ENCODE data around the gene SNRPN.
"Not testable (repeated sequence)": the region's sequence is repeated elsewhere in the genome, so short reads cannot be mapped to it uniquely, and the experiment has no call there.

SNRPN gene

DNA sequence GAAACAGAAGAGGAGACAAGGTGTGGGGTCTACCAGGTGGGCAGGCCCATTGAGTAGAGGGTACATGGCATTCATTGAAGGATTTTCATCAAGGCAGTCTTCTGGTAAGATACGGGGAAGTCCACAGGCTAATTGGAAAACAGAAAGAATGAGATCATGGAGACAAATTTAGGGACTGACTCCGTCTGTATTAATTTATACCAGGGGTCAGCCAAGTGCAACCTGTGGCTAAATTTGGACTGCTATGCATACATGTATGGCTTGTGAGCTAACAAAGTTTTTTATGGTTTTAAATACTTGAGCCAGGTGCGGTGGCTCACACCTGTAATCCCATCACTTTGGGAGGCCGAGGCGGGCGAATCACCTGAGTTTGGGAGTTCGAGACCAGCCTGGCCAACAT lies 21.1 kb upstream of the SNRPN start:
- TF ChIP-seq, protein P1, sequence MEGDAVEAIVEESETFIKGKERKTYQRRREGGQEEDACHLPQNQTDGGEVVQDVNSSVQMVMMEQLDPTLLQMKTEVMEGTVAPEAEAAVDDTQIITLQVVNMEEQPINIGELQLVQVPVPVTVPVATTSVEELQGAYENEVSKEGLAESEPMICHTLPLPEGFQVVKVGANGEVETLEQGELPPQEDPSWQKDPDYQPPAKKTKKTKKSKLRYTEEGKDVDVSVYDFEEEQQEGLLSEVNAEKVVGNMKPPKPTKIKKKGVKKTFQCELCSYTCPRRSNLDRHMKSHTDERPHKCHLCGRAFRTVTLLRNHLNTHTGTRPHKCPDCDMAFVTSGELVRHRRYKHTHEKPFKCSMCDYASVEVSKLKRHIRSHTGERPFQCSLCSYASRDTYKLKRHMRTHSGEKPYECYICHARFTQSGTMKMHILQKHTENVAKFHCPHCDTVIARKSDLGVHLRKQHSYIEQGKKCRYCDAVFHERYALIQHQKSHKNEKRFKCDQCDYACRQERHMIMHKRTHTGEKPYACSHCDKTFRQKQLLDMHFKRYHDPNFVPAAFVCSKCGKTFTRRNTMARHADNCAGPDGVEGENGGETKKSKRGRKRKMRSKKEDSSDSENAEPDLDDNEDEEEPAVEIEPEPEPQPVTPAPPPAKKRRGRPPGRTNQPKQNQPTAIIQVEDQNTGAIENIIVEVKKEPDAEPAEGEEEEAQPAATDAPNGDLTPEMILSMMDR (IDR thresholded peaks at IDR 0.05; ENCODE audit: control insufficient read depth, insufficient read depth, low read depth, low read length, missing control alignments), result no peak
- DNase-seq (ENCODE audit: low read depth), result no peak
- no peak overlapping the region for H3K4me3 ChIP-seq (ENCODE audit: control insufficient read depth, low read depth, low read length)

DNA sequence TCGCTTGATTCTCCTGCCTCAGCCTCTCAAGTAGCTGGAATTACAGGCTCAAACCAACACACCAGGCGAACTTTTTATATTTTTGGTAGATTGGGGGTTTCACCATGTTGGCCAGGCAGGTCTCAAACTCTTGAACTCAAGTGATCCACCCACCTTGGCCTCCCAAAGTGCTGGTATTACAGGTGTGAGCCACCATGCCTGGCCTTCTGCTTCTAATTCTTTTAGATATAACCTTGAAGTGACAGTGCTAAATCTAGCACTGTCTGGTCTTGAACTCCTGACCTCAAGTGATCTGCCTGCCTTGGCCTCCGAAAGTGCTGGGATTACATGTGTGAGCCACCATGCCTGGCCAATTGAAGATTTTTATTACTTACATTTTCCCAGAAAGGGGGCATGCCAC lies 16.6 kb upstream of the SNRPN start:
- DNase-seq (ENCODE audit: low read depth); H3K4me3 ChIP-seq (ENCODE audit: control insufficient read depth, low read depth, low read length): not testable (repeated sequence)

DNA sequence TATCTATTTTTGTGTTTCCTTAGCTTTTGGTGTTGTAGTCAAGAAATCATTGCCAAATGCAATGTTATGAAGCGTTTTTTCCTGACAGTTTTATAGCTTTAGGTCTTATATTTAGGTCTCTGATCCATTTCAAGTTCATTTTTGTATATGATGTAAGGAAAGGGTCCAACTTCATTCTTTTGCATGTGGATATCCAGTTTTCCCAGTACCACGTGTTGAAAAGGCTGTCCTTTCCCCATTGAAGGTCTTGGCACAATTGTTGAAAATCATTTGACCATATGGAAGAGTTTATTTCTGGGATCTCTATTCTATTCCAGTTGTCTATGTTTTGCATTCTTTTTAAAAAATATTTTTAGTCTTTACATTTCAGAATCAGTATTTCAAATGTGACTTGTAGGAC lies 14.6 kb upstream of the SNRPN start:
- H3K4me3 ChIP-seq (ENCODE audit: control insufficient read depth, low read depth, low read length), result no peak overlapping the region
- DNase-seq (ENCODE audit: low read depth), result no peak
- TF ChIP-seq, protein P1 (IDR thresholded peaks at IDR 0.05; ENCODE audit: control insufficient read depth, insufficient read depth, low read depth, low read length, missing control alignments), result no peak

DNA sequence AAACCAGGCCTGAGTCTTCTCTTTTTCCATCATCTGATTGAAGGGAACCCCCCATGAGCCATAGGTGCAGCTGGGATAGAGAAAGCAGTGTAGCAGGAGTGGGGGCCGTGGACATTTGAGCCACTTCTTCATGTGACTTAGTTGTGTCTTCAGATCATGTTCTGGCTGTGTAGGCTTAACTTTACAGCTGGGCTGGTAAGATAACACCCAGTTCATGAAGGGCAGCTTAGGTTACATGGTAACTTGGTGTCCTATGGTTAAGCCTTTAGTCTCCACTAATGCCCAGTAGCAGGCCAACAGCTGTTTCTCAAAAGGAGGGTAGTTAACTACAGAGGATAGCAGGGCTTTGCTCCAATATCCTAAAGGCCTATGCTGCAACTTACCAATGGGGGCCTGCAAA lies 11.4 kb upstream of the SNRPN start:
- TF ChIP-seq, protein P1 (IDR thresholded peaks at IDR 0.05; ENCODE audit: control insufficient read depth, insufficient read depth, low read depth, low read length, missing control alignments), result no peak
- no peak for DNase-seq (ENCODE audit: low read depth)

DNA sequence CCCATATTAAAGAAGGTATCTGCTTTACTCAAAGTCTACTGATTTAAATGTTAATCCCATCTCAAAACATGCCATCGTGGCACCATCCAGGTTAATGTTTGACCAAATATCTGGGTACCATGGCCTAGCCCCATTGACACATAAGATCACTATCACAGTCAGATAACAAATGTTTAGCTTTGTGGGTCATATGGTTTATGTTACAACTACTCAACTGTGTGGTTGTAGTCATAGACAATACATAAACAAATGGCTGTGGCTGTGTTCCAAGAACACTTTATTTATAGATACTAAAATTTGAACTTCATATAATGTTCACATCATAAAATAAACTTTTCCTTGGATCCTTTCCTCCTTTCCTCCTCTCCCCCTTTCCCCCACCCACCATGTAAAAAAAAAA lies 9.8 kb upstream of the SNRPN start:
- DNase-seq (ENCODE audit: low read depth), result no peak
- TF ChIP-seq, protein P1 (IDR thresholded peaks at IDR 0.05; ENCODE audit: control insufficient read depth, insufficient read depth, low read depth, low read length, missing control alignments), result no peak
- H3K4me3 ChIP-seq (ENCODE audit: control insufficient read depth, low read depth, low read length), result no peak overlapping the region

More for the DNA sequence above, 11.4 kb upstream of the SNRPN start:
- H3K4me3 ChIP-seq (ENCODE audit: control insufficient read depth, low read depth, low read length), result no peak overlapping the region

DNA sequence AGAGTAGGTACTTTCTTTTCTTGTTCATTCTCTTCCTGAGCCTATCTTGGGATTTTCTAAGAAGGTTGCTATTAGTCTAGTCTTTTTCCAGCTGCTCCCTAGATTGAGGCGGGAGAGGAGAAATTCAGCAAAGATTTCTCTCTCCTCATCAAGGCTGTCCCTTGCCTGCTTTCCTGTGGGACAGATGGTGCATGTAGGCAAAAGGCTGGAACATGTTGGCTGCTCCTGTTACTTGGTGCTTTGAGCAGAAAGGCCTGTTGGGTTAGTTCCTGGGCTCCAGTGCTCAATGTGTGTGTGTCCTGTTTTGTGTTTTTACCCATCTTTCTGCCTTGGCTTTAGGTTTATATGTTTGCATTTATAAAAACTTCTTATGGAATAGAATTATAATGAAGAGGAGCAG lies 9.1 kb upstream of the SNRPN start:
- H3K4me3 ChIP-seq (ENCODE audit: control insufficient read depth, low read depth, low read length), result no peak overlapping the region
- no peak for DNase-seq (ENCODE audit: low read depth)
- TF ChIP-seq, protein P1 (IDR thresholded peaks at IDR 0.05; ENCODE audit: control insufficient read depth, insufficient read depth, low read depth, low read length, missing control alignments), result no peak

DNA sequence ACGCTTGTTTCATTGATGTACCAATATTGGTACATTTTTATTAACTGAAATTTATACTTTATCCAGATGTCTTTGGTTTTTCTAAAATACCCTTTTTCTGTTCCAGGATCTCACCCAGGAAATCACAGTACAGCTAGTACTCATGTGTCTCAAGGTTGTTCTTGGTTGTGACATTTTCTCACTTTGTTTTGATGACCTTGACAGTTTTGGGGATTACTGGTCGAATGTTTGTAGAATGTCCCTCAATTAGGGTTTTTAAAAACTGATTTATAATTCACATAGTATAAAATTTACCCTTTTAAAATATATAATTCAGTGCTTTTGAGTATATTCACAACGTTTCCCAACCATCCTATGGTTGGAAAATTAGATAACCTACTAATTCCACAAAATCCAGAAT lies 6.3 kb upstream of the SNRPN start:
- H3K4me3 ChIP-seq (ENCODE audit: control insufficient read depth, low read depth, low read length), result no peak overlapping the region
- no peak for DNase-seq (ENCODE audit: low read depth)
- TF ChIP-seq, protein P1 (IDR thresholded peaks at IDR 0.05; ENCODE audit: control insufficient read depth, insufficient read depth, low read depth, low read length, missing control alignments), result no peak
